Fibroblast of peridontal ligament (primary cell): ENCODE measurements around the gene PLPPR3.
"Not testable (repeated sequence)": the region's sequence is repeated elsewhere in the genome, so short reads cannot be mapped to it uniquely, and the experiment has no call there.

Experiments
- DNase-seq: peaks from one replicate; pipeline ENCODE4 v3.0.0-alpha.2; 2010; ENCODE audit errors: extremely low read depth

PLPPR3 gene

DNA sequence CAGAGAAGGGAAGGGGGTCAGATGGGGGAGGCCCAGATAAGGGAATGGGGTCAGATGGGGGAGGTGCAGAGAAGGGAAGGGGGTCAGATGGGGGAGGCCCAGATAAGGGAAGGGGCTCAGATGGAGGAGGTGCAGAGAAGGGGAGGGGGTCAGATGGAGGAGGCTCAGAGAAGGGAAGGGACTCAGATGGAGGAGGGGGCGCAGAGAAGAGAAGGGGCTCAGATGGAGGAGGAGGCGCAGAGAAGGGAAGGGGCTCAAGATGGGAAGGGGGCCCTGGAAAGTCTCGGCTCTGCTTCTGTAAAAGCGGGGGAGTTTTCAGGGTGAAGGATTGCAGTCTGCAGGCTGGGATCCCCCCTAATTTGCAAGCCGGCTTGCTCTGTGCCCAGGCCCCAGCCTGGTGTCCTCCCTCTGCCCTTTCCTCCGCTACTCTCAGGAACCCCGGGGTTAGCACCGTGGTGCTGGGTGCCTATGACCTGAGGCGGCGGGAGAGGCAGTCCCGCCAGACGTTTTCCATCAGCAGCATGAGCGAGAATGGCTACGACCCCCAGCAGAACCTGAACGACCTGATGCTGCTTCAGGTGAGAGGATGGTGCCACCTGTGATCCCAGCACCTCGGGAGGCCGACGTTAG is 7.5 kb upstream of the PLPPR3 start:
- no peak for DNase-seq

DNA sequence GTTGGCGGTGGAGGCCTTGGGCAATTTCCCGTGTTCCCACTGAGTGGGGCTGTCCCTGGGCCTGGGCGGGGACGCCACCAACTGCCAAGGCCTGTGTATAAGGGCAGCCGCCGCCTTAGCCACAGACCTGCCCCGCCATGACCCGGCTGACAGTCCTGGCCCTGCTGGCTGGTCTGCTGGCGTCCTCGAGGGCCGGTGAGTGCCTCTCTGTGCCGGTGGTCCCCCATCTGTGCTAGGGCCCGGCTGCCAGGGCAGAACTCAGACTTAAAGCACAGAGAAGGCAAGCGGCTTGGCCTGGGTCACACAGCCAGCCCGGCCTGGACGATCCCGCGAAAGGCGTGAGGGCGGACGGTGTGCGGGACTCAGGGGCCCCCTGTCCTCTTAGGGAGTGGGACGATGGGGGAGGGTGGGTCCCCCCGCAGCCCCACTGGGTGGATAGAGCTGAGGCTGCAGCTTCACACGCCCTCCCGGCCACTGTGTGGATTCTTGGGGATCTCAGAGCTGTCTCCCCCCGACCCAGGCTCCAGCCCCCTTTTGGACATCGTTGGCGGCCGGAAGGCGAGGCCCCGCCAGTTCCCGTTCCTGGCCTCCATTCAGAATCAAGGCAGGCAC is 6.1 kb upstream of the PLPPR3 start, which contains the start of gene AZU1:
Gene AZU1, plus strand, starts transcription at position 128 of the 612 bp plus-strand sequence. Its CDS starts 10 bp downstream, at position 138.
- no peak for DNase-seq

DNA sequence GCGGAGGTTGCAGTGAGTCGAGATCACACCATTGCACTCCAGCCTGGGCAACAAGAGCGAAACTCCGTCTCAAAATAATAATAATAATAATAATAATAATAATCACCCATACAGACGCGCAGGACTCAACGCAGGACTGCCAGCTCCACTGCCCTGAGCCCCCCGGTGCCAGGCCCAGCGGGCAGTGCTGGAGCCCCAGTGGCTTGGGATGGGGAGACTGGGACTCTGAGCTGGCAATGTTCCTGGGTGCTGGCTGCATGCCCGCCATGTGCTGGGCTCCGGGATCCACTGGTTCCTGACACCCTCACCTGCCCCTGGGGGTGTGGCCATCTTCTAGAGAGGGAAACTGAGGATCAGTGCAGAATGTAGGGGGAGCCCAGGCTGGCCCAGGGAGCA is 5.6 kb upstream of the PLPPR3 start:
- DNase-seq: no peak

DNA sequence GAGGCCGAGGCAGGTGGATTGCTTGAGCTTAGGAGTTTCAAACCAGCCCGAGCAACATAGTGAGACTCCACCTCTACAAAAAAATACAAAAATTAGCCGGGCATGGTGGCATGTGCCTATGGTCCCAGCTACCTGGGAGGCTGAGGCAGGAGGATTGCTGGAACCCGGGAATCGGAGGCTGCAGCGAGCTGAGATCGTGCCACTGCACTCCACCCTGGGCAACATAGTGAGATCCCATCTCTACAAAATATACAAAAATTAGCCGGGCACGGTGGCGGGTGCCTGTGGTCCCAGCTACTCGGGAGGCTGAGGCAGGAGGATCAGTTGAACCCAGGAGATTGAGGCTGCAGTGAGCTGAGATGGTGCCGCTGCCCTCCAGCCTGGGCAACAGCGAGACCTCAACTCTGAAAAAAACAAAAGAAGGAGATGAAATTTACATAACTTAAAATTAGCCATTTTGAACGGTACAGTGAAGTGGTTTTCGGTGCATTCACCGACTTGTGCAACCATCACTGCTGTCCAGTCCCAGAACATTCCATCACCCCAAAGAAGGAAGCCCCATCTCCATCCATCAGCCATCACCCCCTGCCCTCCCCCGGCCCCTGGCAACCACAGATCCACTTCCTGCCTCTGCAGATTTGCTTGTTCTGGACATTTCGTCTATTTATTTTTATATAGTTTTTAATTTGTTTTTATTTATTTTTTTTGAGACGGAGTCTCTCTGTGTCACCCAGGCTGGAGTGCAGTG is 4.3 kb upstream of the PLPPR3 start:
- DNase-seq: no peak

- no peak for DNase-seq
These were observed 3.1 kb upstream of the PLPPR3 start for GRCh38 chr19:824885-825284.

DNA sequence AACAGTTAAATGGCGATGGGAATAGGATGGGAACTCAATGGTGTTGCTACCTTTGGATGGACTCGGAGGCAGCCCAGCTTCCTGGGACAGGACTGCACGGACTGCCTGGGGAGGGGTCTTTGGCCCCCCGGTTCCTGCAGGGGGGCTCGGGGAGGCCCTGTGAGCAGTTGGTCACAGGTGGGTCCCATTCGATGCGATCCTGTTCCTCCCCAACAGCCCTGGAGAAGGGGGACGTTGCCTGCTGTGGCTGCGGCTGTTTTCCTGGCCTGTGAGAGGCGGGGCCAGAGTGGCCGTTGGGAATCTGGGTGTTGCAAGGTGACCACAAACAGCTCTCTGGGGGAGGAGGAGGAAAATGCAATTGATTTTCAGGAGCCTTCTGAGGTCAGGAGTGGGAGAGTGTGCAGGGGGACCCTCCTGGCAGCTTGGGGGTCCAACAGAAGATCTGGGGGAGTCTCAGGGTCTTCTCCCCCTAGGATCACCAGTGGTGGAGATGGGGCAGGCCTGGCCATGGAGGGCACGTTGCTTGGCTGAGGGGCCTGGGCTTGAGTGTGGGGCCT is 1.9 kb upstream of the PLPPR3 start:
- no peak for DNase-seq

DNA sequence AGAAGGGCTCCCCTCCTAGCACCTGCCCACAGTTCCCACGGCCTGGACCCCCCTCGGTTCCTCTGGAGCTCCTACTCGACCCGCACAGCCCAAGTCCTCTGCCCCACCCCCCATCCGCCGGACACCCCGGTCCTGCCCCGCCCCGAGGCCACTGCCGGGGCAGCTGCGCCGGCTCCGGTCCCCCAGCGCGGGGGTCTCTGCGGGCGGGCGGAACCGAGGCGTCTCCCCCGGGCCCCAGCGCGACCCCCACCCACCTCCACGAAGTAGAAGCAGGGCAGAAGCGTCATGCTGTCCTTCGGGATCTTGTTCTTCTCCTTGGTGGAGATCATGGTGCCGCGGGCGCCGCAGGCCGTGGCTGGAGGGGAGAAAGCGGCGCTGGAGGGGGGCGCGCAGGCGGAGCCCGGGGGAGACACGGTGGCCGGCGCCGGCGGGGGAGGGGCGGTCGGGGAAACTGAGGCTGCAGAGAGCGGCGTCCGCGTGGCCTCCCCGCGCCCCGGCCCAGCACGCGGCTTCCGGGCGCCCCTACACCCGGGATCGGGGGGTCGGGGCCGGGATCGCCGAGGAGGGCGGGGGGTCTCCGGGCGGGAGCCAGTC is 427 bp downstream of the PLPPR3 start:
- no peak for DNase-seq

DNA sequence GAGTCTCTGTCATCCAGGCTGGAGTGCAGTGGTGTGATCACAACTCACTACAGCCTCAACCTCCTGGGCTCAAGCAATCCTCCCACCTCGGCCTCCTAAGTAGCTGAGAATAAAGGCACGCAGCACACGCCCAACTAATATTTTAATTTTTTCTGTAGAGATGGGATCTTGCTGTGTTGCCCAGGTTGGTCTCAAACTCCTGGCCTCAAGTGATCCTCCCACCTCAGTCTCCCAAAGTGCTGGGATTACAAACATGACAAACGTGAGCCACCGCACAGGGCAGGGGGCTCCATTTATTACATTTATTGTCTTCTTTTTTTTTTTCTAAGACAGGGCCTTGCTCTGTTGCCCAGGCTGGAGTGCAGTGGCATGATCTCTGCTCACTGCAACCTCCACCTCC is 1.5 kb downstream of the PLPPR3 start:
- DNase-seq: not testable (repeated sequence)

DNA sequence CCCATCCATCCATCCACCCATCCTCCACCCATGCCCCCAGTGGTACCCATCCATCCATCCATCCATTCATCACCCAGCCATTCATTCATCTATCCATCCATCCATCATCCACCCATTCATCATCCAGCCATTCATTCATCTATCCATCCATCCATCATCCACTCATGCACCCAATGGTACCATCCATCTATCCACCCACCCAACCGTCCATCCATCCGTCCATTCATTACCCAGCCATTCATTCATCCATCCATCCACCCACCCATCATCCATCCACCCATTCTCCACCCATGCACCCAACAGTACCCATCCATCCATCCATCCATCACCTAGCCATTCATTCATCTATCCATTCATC is 5.3 kb downstream of the PLPPR3 start:
- DNase-seq: no peak

GRCh38 chr19:815775-816499 is 5.8 kb downstream of the PLPPR3 start:
- DNase-seq: no peak

- DNase-seq: no peak
These were observed 6.5 kb downstream of the PLPPR3 start for GRCh38 chr19:815079-815774.

DNA sequence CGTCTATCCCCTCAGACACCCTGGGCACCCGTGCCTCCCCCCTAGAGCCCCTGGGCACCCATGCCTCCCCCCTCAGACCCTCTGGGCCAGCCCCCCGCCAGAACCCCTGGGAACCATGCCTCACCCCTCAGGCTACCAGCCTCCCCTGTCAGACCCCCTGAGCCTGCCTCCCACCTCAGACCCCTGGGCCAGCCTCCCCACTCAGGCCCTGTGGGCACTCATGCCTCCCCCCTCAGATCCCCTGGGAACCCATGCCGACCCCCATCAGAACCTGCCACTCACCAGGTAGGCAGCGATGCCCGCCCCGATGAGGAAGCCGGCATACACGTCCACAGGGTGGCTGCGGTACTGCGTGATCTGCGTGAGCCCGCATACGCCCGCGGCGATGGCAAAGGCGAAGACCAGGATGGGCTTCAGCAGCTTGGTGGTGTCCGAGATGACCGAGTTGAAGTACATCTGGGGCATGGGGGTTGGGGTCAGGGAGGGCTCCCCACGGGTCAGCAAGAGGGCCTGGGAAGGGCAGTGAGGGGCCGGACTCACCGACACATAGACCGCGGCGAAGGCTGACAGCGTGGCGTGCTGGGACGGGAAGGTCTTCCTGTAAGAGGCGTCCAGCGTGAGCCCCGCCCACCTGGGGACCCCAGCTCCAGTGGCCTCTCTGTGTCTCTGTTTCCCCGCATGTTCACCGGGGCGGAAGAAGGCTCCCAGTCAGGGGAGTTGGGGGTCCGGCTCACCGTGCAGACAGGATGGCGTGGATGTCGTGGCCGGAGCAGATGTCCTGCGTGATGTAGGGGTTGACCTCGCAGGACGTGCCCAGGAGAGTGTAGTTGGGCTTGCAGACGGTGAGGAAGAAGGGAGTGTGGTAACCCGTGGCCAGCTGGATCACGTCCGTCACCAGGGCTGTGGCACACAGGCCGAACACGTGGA is 7.3 kb downstream of the PLPPR3 start:
- DNase-seq: no peak

DNA sequence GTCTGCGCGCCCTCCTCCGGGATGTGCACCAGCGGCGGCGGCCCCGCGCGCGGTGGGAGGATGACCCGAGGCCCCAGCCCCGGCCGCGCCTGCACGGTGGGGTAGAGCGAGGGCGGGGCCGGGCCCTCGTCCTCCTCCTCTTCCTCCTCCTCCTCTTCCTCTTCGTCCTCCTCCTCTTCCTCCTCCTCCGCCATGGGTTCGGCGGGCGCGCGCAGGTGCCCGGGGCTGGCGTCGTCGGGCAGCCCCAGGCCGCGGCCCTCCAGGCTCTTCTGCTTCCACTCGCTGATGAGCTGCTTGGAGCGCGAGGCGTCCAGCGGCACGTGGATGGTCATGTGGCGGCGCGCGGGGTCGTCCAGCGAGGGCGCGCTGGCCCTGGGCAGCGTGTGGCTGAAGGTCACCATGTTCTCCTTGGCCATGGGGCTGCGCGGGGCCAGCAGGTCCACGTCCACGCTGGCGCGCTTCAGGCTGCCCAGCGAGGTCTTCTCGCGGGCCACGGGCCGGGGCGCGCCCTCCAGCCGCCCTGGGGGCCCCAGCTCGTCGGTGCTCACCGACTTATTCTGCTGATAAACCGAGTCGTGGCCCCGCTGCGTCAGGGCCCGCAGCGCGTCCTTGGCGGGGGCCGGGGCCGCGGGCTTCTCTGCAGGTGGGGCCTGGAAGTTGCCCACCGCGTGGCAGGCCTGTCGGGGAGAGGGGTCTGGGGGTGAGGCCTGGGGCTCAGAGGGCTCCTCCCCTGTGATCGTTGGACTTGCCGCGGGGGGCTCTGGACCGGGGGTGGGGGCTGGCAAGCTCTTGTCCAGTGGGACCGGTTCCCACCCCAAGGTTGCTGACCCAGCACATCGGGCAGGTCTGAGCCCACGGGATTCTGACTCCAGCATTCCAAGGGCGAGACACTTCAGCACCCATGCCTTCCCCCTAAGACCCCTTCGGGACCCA is 8.3 kb downstream of the PLPPR3 start:
- no peak for DNase-seq

DNA sequence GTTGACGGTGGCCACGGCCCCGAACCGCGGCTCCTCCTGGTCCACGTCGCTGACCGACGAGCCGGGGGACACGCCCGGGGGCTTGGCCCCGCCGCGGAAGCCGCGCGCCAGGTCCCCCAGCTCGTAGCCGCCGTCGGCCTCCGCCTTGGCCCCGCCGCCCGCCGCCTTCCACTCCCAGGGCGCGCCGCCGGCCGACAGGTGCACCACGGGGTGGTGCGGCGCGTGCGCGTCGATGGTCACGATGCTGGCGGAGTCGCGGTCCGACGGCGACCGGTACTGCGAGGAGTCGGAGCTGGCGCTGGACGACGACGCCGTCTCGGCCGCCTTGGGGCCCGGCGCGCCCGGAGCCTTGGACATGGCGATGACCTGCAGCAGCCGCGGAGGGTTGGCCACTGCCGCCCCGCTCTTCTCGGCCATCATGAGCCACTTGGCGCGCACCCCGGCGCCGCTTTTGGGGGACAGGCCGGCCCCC is 9.0 kb downstream of the PLPPR3 start:
- DNase-seq: no peak

DNA sequence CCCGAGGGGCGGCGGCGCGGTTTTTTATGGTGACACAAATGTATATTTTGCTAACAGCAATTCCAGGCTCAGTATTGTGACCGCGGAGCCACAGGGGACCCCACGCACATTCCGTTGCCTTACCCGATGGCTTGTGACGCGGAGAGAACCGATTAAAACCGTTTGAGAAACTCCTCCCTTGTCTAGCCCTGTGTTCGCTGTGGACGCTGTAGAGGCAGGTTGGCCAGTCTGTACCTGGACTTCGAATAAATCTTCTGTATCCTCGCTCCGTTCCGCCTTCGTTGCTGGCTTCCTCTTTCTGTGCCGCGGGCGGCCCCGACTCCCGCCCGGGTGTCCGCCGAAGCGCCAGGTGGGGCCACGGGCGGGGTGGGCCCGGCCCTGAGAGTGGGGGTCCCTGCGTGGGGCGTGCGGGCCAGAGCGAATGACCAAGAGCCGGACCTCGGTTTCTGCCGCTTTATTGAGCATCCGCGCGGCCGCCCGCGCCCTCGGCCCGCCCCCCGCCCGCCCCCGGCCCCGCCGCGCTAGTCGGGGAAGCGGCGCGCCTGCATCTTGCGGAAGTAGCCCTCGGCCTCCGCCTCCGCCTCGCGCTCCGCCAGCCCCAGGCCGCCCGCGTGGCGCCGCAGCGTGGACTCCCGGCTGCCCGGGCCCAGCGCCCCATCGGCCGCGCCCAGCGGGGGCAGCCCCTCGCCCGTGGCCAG is 9.6 kb downstream of the PLPPR3 start:
- no peak for DNase-seq

GRCh38 chr19:811506-812048 is 10.2 kb downstream of the PLPPR3 start:
- DNase-seq: no peak

GRCh38 chr19:810883-811489 is 10.8 kb downstream of the PLPPR3 start:
- no peak for DNase-seq
